Mesothelial cell of epicardium (in vitro differentiated cells): ENCODE data around the gene TNS1. TPM values are rescaled to one million over a fixed set of nuclear protein-coding genes. Genes with fewer than 3 reads are reported as not detected.
A peak's percentile ranks its signal among the peaks of the same experiment; 100 is the strongest.

ENCODE experiments used
- DNase-seq, 2 experiments: peaks; one replicate each; pipeline ENCODE4 v3.0.0; 2021; ENCODE audit warnings: low spot score in 2 of 2; ENCODE audit not compliant: unreplicated experiment in 2 of 2
- H3K27ac Mint-ChIP-seq: 2 replicates; pipeline ENCODE4 v1.8.0; 2021; ENCODE audit warnings: mixed read lengths
- H3K27me3 Mint-ChIP-seq: 2 replicates; pipeline ENCODE4 v1.8.0; 2021; ENCODE audit warnings: low read depth, mixed read lengths
- H3K36me3 Mint-ChIP-seq: 2 replicates; pipeline ENCODE4 v1.8.0; 2021; ENCODE audit warnings: mixed read lengths
- H3K4me1 Mint-ChIP-seq: 2 replicates; pipeline ENCODE4 v1.8.0; 2021; ENCODE audit warnings: mixed read lengths
- H3K4me3 Mint-ChIP-seq: 2 replicates; pipeline ENCODE4 v1.8.0; 2021; ENCODE audit warnings: mild to moderate bottlenecking, moderate library complexity, mixed read lengths
- H3K9me3 Mint-ChIP-seq: 2 replicates; pipeline ENCODE4 v1.8.0; 2021; ENCODE audit warnings: mixed read lengths
- total RNA-seq: library from RNA; stranded (reverse); gene quantifications from 3 replicates; pipeline ENCODE4 v1.2.1, GENCODE V29; 2021
- TF ChIP-seq, protein P1 (sequence below): fragments of 200-600 bp; sonication (generic); IDR thresholded peaks from one replicate; pipeline ENCODE4 v1.5.0; 2021; ENCODE audit warnings: antibody characterized with exemption; ENCODE audit not compliant: unreplicated experiment

Gene TNS1
- total RNA-seq, 1 donor from 2014 or later, result 130 TPM

DNA sequence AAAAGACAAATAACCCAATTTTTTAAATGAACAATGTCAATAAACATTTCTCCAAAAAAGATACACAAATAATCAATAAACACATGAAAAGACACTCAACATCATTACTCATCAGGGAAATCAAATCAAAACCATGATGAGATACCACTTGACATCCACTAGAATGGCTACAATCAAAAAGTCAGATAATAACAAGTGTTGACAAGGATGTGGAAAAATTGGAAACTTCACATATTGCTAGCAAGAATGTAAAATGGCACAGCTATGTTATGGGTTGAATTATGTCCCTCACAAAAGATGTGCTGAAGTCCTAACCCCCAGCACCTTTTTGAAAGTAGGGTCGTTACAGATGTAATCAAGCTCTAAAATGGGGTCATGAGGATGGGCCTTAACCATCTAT lies 33.2 kb downstream of the TNS1 start:
- Mint-ChIP-seq H3K27me3 (no peaks in the 10 kb centered on the region), H3K4me3 (no peak overlapping the region), H3K4me1 (peaks cover 41% of the 10 kb centered on the region), H3K36me3 (peaks cover 16% of the 10 kb centered on the region), H3K27ac (no peak overlapping the region), H3K9me3 (peaks cover 13% of the 10 kb centered on the region)
- TF ChIP-seq, protein P1, sequence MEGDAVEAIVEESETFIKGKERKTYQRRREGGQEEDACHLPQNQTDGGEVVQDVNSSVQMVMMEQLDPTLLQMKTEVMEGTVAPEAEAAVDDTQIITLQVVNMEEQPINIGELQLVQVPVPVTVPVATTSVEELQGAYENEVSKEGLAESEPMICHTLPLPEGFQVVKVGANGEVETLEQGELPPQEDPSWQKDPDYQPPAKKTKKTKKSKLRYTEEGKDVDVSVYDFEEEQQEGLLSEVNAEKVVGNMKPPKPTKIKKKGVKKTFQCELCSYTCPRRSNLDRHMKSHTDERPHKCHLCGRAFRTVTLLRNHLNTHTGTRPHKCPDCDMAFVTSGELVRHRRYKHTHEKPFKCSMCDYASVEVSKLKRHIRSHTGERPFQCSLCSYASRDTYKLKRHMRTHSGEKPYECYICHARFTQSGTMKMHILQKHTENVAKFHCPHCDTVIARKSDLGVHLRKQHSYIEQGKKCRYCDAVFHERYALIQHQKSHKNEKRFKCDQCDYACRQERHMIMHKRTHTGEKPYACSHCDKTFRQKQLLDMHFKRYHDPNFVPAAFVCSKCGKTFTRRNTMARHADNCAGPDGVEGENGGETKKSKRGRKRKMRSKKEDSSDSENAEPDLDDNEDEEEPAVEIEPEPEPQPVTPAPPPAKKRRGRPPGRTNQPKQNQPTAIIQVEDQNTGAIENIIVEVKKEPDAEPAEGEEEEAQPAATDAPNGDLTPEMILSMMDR, result no peak
- DNase-seq, result no peak

GRCh38 chr2:217968023-217968422 lies 34.8 kb downstream of the TNS1 start:
- H3K4me3 Mint-ChIP-seq, result no peak overlapping the region
- peak overlapping the region; percentile 21 for H3K27ac Mint-ChIP-seq
- no peaks in the 10 kb centered on the region for H3K27me3 Mint-ChIP-seq
- H3K9me3 Mint-ChIP-seq, result peaks cover 13% of the 10 kb centered on the region
- no peak for DNase-seq
- H3K36me3 Mint-ChIP-seq, result peaks cover 16% of the 10 kb centered on the region
- peaks cover 51% of the 10 kb centered on the region for H3K4me1 Mint-ChIP-seq
- TF ChIP-seq, protein P1, result no peak

- no peak overlapping the region for H3K4me3 Mint-ChIP-seq
- peak in 1 of 2 experiments; percentile 34 for DNase-seq
- TF ChIP-seq, protein P1, result no peak
- peaks cover 20% of the 10 kb centered on the region for H3K36me3 Mint-ChIP-seq
- peaks cover 13% of the 10 kb centered on the region for H3K9me3 Mint-ChIP-seq
- peak overlapping the region; percentile 78 for H3K27ac Mint-ChIP-seq
- H3K4me1 Mint-ChIP-seq, result peaks cover 48% of the 10 kb centered on the region
- no peaks in the 10 kb centered on the region for H3K27me3 Mint-ChIP-seq
Measured at GRCh38 chr2:217966423-217967070, 36.2 kb downstream of the TNS1 start.

DNA sequence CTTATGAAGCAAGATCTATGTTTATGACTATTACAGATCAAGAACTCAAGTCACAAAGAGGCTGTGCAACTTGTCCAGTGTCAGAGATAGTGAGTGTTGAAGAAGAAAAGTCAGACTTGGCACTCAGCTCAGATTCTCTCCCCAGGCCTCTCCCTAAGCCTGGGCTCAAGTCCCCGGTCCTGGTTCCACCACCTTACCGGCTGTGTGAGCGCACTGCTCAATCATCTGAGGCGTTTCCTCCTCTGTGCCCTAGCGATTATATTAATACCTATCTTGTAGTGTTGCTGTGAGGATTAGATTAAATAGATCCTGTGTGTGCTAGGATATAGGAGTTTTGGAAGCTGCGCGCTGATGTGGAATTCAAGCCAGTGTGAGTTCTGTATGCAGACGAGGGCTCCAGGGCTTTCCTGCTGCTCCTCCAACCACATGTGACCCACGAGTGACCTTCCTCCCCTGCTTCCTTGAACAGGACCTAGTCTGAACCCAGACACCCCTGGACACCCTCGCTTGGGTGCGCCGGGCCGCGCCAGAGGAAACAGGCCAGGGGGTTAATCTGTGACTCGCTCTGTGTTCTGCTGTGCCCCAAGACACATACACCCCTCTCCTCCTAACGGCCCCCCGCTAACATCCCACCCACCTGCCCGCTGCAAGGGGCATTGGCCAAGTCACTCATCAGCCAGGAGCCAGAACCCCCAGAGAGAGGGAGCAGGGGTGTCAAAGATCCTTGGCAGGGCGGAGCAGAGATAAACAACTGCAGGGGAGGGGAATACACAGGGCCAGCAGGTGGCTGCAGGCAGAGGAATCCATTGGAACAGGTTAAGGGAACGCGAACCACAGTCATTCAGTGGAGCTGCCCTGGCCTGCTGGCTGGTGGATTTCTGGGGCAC lies 38.3 kb downstream of the TNS1 start:
- Mint-ChIP-seq H3K27me3 (peaks cover 2% of the 10 kb centered on the region), H3K4me3 (peak overlapping the region; percentile 11), H3K4me1 (peaks cover 68% of the 10 kb centered on the region), H3K27ac (peak overlapping the region; percentile 87), H3K36me3 (peaks cover 6% of the 10 kb centered on the region), H3K9me3 (peaks cover 1% of the 10 kb centered on the region)
- no peak for DNase-seq
- TF ChIP-seq, protein P1, result no peak

DNA sequence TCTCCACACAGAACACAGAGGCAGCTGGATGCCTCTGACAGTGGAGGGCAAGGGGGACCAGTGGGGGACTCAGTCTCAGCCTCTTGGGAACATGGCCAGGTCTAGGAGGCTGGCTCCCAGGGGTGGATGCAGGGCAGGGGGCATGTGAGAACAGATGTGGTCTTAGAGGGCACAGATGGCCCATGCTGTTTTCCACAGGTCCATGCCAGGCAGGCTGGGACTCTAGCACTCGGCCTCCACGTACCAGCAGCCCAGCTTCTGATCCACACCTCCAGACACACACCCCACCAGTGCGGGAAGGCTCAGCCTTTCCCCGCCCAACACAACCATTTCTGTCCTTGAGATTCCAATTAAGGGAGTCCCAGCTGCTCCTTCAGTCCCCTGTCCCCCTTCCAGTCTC lies 42.4 kb downstream of the TNS1 start:
- peaks cover 3% of the 10 kb centered on the region for H3K27me3 Mint-ChIP-seq
- peaks cover 80% of the 10 kb centered on the region for H3K4me1 Mint-ChIP-seq
- no peaks in the 10 kb centered on the region for H3K9me3 Mint-ChIP-seq
- peak overlapping the region; percentile 61 for H3K27ac Mint-ChIP-seq
- DNase-seq, result no peak
- peaks cover 4% of the 10 kb centered on the region for H3K36me3 Mint-ChIP-seq
- H3K4me3 Mint-ChIP-seq, result no peak overlapping the region
- TF ChIP-seq, protein P1, result no peak
